Astrocyte of the spinal cord (primary cell): Measurements from ENCODE around the gene RCVRN.

Experiments used
- DNase-seq: peaks from one replicate; pipeline ENCODE4 v3.0.0; 2011; ENCODE audit warnings: low read depth, low spot score
- H3K4me3 ChIP-seq: 2 replicates; pipeline ENCODE4 v1.5.1; 2011; ENCODE audit warnings: low read depth, mild to moderate bottlenecking, low read length, moderate library complexity
- CTCF ChIP-seq: IDR thresholded peaks from 2 replicates; pipeline ENCODE4 v1.5.1; 2012; ENCODE audit warnings: low read depth, mild to moderate bottlenecking, low read length, inconsistent platforms
- in situ Hi-C: cut with HindIII; loops from 2 replicates; pipeline ENCODE4 v1.10.0; 2017; ENCODE audit warnings: low sequenced_read_pairs

The RCVRN gene

DNA sequence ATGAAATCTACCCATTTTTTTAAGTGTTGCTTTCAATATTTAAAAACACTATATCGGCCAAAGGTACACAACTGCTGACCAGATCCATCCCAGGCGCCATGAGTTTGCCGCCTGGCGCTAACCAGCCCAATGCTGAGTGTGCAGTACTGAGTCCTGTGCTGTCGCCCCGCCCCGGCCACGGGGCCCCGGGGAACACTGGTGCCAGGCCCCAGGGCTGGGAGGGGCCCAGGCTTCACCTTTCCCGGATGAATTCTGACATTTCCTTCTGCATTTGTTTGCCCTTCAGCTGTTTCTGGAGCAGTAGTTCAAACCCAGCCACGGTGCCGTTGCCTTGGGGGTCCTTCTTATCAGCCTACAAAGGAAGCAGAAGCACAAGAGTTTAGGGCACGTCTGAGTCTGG lies 37.8 kb upstream of the RCVRN start:
- no peak overlapping the region for H3K4me3 ChIP-seq
- no peak for DNase-seq
- in situ Hi-C loops: no loop called here
- TF ChIP-seq CTCF: no peak

GRCh38 chr17:9941305-9941704 lies 36.2 kb upstream of the RCVRN start:
- DNase-seq: no peak
- no peak overlapping the region for H3K4me3 ChIP-seq
- in situ Hi-C loops: no loop called here
- TF ChIP-seq CTCF: no peak

GRCh38 chr17:9940841-9941240 lies 35.8 kb upstream of the RCVRN start:
- H3K4me3 ChIP-seq: no peak overlapping the region
- TF ChIP-seq CTCF: no peak
- in situ Hi-C loops: no loop called here
- no peak for DNase-seq

GRCh38 chr17:9938764-9939163 lies 33.7 kb upstream of the RCVRN start:
- no peak overlapping the region for H3K4me3 ChIP-seq
- DNase-seq: no peak
- in situ Hi-C loops: no loop called here
- TF ChIP-seq CTCF: no peak

DNA sequence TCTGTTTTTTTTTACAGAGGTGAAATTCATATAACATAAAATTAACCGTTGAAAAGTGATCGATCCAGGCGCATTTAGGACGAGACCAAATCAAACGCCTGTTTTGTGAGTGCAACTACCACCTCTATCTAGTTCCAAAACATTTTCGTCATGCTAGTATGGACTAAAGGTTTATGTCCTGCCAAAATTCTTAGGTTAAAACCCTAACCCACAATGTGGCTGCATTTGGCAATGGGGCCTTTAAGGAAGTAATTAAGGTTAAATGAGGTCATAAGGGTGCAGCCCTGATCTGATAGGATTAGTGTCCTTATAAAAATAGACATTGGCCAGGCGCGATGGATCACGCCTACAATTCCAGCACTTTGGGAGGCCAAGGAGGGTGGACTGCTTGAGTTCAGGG lies 32.8 kb upstream of the RCVRN start:
- H3K4me3 ChIP-seq: no peak overlapping the region
- in situ Hi-C loops: no loop called here
- no peak for DNase-seq
- TF ChIP-seq CTCF: no peak

- in situ Hi-C loops: no loop called here
- no peak for TF ChIP-seq CTCF
- peak; percentile 70 for DNase-seq
- no peak overlapping the region for H3K4me3 ChIP-seq
Measured at GRCh38 chr17:9937241-9937761, 32.2 kb upstream of the RCVRN start.

DNA sequence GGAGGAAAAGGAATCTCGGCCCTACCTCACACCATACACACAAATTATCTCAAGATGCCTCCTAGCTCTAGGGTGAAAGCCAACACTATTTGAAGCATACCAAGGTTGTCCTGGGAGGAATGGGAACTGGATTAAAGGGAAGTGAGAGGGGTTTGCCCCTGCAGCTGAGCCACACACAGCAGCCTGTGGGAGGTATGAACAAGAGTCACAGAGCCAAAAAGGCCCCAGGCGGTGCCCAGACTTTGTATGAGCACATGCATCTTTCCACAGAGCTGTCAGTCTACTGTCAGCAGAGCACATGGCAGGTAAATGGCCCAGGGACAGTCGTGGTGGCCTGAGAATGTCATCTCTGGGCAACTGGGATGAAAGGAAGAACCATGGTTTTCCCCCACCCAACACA lies 31.0 kb upstream of the RCVRN start:
- no peak for TF ChIP-seq CTCF
- H3K4me3 ChIP-seq: no peak overlapping the region
- DNase-seq: no peak
- in situ Hi-C loops: no loop called here
